Sigmoid colon (tissue), 7 donors: ENCODE data around the gene IGF2. TPM values are rescaled to one million over a fixed set of nuclear protein-coding genes. Genes with fewer than 3 reads are reported as not detected.
A peak's percentile ranks its signal among the peaks of the same experiment; 100 is the strongest.

Experiments used
- DNase-seq: peaks from one replicate; pipeline ENCODE4 v3.0.0-alpha.2; 2019
- H3K27ac ChIP-seq, 4 donors: fragments of 200-600 bp; sonication (generic); one replicate each; pipeline ENCODE4 v1.5.1; 2016 to 2019; ENCODE audit warnings: mild to moderate bottlenecking in 1 of 4
- H3K27me3 ChIP-seq, 3 donors: fragments of 200-600 bp; sonication (generic); one replicate each; pipeline ENCODE4 v1.5.1; 2019; ENCODE audit warnings: mild to moderate bottlenecking in 1 of 3
- H3K36me3 ChIP-seq, 4 donors: fragments of 200-600 bp; sonication (generic); one replicate each; pipeline ENCODE4 v1.5.1; 2016 to 2019
- H3K4me1 ChIP-seq, 4 donors: fragments of 200-600 bp; sonication (generic); one replicate each; pipeline ENCODE4 v1.5.1; 2017 to 2019
- H3K4me3 ChIP-seq, 4 donors: fragments of 200-600 bp; sonication (generic); one replicate each; pipeline ENCODE4 v1.5.1; 2017 to 2019; ENCODE audit warnings: mild to moderate bottlenecking in 2 of 4, moderate library complexity in 1 of 4
- H3K9me3 ChIP-seq, 4 donors: fragments of 200-600 bp in 3 of 4; sonication (generic) in 3 of 4; one replicate each; pipeline versions ENCODE4 v1.5.1 to v1.6.1; 2013 to 2019
- CTCF ChIP-seq, 4 experiments: fragments of 450-650 bp in 3 of 4; fragments of 200-600 bp in 1 of 4; IDR thresholded peaks; one replicate each; pipeline ENCODE4 v1.5.1; 2016 to 2019; ENCODE audit warnings: antibody characterized with exemption in 4 of 4, mild to moderate bottlenecking in 3 of 4, moderate library complexity in 2 of 4
- EP300 ChIP-seq, 4 donors: sonication (generic); formaldehyde crosslinking; IDR thresholded peaks; one replicate each; pipeline ENCODE4 v1.6.1; 2017; ENCODE audit warnings: antibody characterized with exemption in 4 of 4
- POLR2A ChIP-seq, 2 donors: fragments of 450-650 bp; IDR thresholded peaks; one replicate each; pipeline ENCODE4 v1.6.1; 2016; ENCODE audit warnings: antibody characterized with exemption in 2 of 2, mild to moderate bottlenecking in 2 of 2, moderate library complexity in 2 of 2
- POLR2AphosphoS5 ChIP-seq, 4 donors: sonication (generic); formaldehyde crosslinking; IDR thresholded peaks; one replicate each; pipeline ENCODE4 v1.6.1; 2017; ENCODE audit warnings: antibody characterized with exemption in 4 of 4
- WGBS, 2 donors: extraction: QIAGEN DNeasy Blood & Tissue Kit; methylation state at CpG; one replicate each; pipeline ENCODE4 v1.1.7; 2013; 5-methylcytosine and 5-hydroxymethylcytosine counted together
- intact Hi-C: fragments of 100-400 bp; cut with DNase I; formaldehyde crosslinking; loops from one replicate; pipeline ENCODE4 v1.15.1; 2023
- polyA plus RNA-seq, 3 donors: library from polyadenylated mRNA; stranded (reverse); fragments of 200-250 nt; gene quantifications; one replicate each; pipeline ENCODE4 v1.2.3, GENCODE V29; 2013
- small RNA-seq, 3 donors: library from RNA; depleted of rRNA; stranded (forward); fragments of <200 nt; gene quantifications; one replicate each; pipeline ENCODE3, GENCODE V24; 2016
- total RNA-seq, 4 donors: library from RNA; depleted of rRNA; stranded (reverse); fragments of >200 nt; gene quantifications; one replicate each; pipeline ENCODE4 v1.1.0, GENCODE V29; 2016
- donor health status: healthy with polysubstance abuse.
- donor health status: Bipolar disorder and iron deficiency.
- donor health status: healthy.

Gene IGF2
- total and polyA plus RNA-seq, 7 donors, result 1.6 to 63.1 (median 13.9) TPM

- Histone ChIP-seq H3K4me1 (peaks cover 0 to 7% (median 0%) of the 10 kb centered on the region in 4 donors), H3K9me3 (peaks cover 0 to 4% (median 1%) of the 10 kb centered on the region in 4 donors), H3K4me3 (no peak overlapping the region), H3K36me3 (no peaks in the 10 kb centered on the region), H3K27me3 (peaks cover 0 to 20% (median 0%) of the 10 kb centered on the region in 3 donors), H3K27ac (no peak overlapping the region)
- intact Hi-C loops, result no loop called here
- TF ChIP-seq CTCF (IDR thresholded peaks at IDR 0.05) (no peak), POLR2AphosphoS5 (IDR thresholded peaks at IDR 0.05) (no peak), EP300 (IDR thresholded peaks at IDR 0.05) (no peak), POLR2A (IDR thresholded peaks at IDR 0.05) (no peak)
- peak; percentile 4 for DNase-seq
- WGBS, 2 donors, result 88 to 90% methylated on average over 14 of the region's 14 CpGs
These were observed 50.9 kb downstream of the IGF2 start for GRCh38 chr11:2088284-2088683.

GRCh38 chr11:2086239-2087040, 52.7 kb downstream of the IGF2 start:
- peaks cover 0 to 4% (median 1%) of the 10 kb centered on the region in 4 donors for H3K9me3 ChIP-seq
- peaks cover 0 to 20% (median 0%) of the 10 kb centered on the region in 3 donors for H3K27me3 ChIP-seq
- H3K4me1 ChIP-seq, result no peaks in the 10 kb centered on the region
- TF ChIP-seq EP300 (IDR thresholded peaks at IDR 0.05) (no peak), POLR2A (IDR thresholded peaks at IDR 0.05) (no peak), POLR2AphosphoS5 (IDR thresholded peaks at IDR 0.05) (no peak), CTCF (IDR thresholded peaks at IDR 0.05) (no peak)
- H3K4me3 ChIP-seq, result no peak overlapping the region
- H3K36me3 ChIP-seq, result no peaks in the 10 kb centered on the region
- peak; percentile 57 for DNase-seq
- intact Hi-C loops, result no loop called here
- no peak overlapping the region for H3K27ac ChIP-seq
- WGBS, 2 donors, result 86 to 89% methylated on average over 26 of the region's 26 CpGs

- 89 to 90% methylated on average over 24 of the region's 24 CpGs for WGBS, 2 donors
- TF ChIP-seq POLR2AphosphoS5 (IDR thresholded peaks at IDR 0.05) (no peak), POLR2A (IDR thresholded peaks at IDR 0.05) (no peak)
- Histone ChIP-seq H3K27me3 (peaks cover 0 to 20% (median 0%) of the 10 kb centered on the region in 3 donors), H3K4me1 (no peaks in the 10 kb centered on the region), H3K27ac (no peak overlapping the region), H3K9me3 (peaks cover 0 to 4% (median 1%) of the 10 kb centered on the region in 4 donors), H3K36me3 (no peaks in the 10 kb centered on the region), H3K4me3 (no peak overlapping the region)
- peak; percentile 53 for DNase-seq
- intact Hi-C loops, result no loop called here
These were observed 53.7 kb downstream of the IGF2 start for GRCh38 chr11:2085251-2086066.

- peaks cover 0 to 20% (median 0%) of the 10 kb centered on the region in 3 donors for H3K27me3 ChIP-seq
- DNase-seq, result peak; percentile 8
- H3K9me3 ChIP-seq, result peaks cover 0 to 4% (median 1%) of the 10 kb centered on the region in 4 donors
- H3K36me3 ChIP-seq, result no peaks in the 10 kb centered on the region
- no peaks in the 10 kb centered on the region for H3K4me1 ChIP-seq
- intact Hi-C loops, result no loop called here
- no peak overlapping the region for H3K4me3 ChIP-seq
- TF ChIP-seq POLR2A (IDR thresholded peaks at IDR 0.05) (no peak), CTCF (IDR thresholded peaks at IDR 0.05) (no peak), POLR2AphosphoS5 (IDR thresholded peaks at IDR 0.05) (no peak), EP300 (IDR thresholded peaks at IDR 0.05) (no peak)
- no peak overlapping the region for H3K27ac ChIP-seq
- WGBS, 2 donors, result 51 to 84% methylated on average over 13 of the region's 13 CpGs
These were observed 54.5 kb downstream of the IGF2 start for GRCh38 chr11:2084721-2085120.

Small RNAs within 50 kb of the gene (small RNA-seq; reads per million reads assigned to genes)
- 0 reads per million in 3 donors for gene MIR4686
- 0.11 to 1.9 (median 0.24) reads per million in 3 donors for gene MIR483

Other genes starting within 250 kb of the IGF2 start
- not detected for gene PRR33, start 247.5 kb downstream of the IGF2 start, total RNA-seq
- under 1 TPM in 1 of 3 donors, not detected in 2; 0.13 TPM for gene PRR33, start 247.5 kb downstream of the IGF2 start, polyA plus RNA-seq
- 10 to 100 TPM in 1 of 4 donors, 1 to 10 TPM in 2, not detected in 1; 4.3 to 17.2 (median 4.4) TPM for gene TNNT3, start 219.7 kb downstream of the IGF2 start, total RNA-seq
- 1 to 10 TPM; 1.2 to 8.4 (median 2.3) TPM for gene TNNT3, start 219.7 kb downstream of the IGF2 start, polyA plus RNA-seq
- gene MRPL23, start 192.1 kb downstream of the IGF2 start, total RNA-seq, result 100 to 1,000 TPM in 1 of 4 donors, 10 to 100 TPM in 3; 61.2 to 132 (median 73.3) TPM
- gene MRPL23, start 192.1 kb downstream of the IGF2 start, polyA plus RNA-seq, result 100 to 1,000 TPM in 2 of 3 donors, 10 to 100 TPM in 1; 63.3 to 189 (median 132) TPM
- 100 to 1,000 TPM in 2 of 4 donors, 10 to 100 TPM in 2; 67.6 to 349 (median 142) TPM for gene H19, start 141.5 kb downstream of the IGF2 start, total RNA-seq
- 10 to 100 TPM in 2 of 3 donors, 1 to 10 TPM in 1; 9.9 to 59.4 (median 38.4) TPM for gene H19, start 141.5 kb downstream of the IGF2 start, polyA plus RNA-seq
- gene INS, start 21.8 kb upstream of the IGF2 start, total RNA-seq, result not detected
- 10 to 100 TPM in 1 of 3 donors, under 1 TPM in 1, not detected in 1; 0.73 to 51.7 TPM for gene INS, start 21.8 kb upstream of the IGF2 start, polyA plus RNA-seq
- not detected for gene TH, start 32.4 kb upstream of the IGF2 start, total RNA-seq
- gene TH, start 32.4 kb upstream of the IGF2 start, polyA plus RNA-seq, result under 1 TPM in 1 of 3 donors, not detected in 2; 0.17 TPM
- under 1 TPM in 2 of 4 donors, not detected in 2; 0.28 to 0.33 TPM for gene ASCL2, start 131.2 kb upstream of the IGF2 start, total RNA-seq
- 1 to 10 TPM; 1.2 to 4.8 (median 1.4) TPM for gene ASCL2, start 131.2 kb upstream of the IGF2 start, polyA plus RNA-seq
- under 1 TPM in 2 of 4 donors, not detected in 2; 0.68 to 0.71 TPM for gene C11orf21, start 162.5 kb upstream of the IGF2 start, total RNA-seq
- 1 to 10 TPM in 1 of 3 donors, not detected in 2; 6.2 TPM for gene C11orf21, start 162.5 kb upstream of the IGF2 start, polyA plus RNA-seq
- 1 to 10 TPM in 2 of 4 donors, under 1 TPM in 2; 0.81 to 5.3 (median 0.95) TPM for gene TSPAN32, start 162.6 kb upstream of the IGF2 start, total RNA-seq
- 1 to 10 TPM in 1 of 3 donors, not detected in 2; 4.6 TPM for gene TSPAN32, start 162.6 kb upstream of the IGF2 start, polyA plus RNA-seq
- 100 to 1,000 TPM; 401 to 625 (median 493) TPM for gene CD81, start 237.9 kb upstream of the IGF2 start, total RNA-seq
- 100 to 1,000 TPM in 1 of 3 donors, 10 to 100 TPM in 2; 67.9 to 313 (median 90.6) TPM for gene CD81, start 237.9 kb upstream of the IGF2 start, polyA plus RNA-seq